SK-N-SH treated with all-trans-retinoic acid at 6 μM for 48 hours (cell line): ENCODE measurements around the gene MAPK4.

Source experiments
- CSDC2 ChIP-seq: fragments of 250-450 bp; sonication (Bioruptor Pico); IDR thresholded peaks from 2 replicates; pipeline ENCODE4 v1.5.0; 2020; ENCODE audit warnings: mild to moderate bottlenecking, moderate library complexity
- PPARA ChIP-seq: fragments of 250-450 bp; sonication (Bioruptor Pico); IDR thresholded peaks from 2 replicates; pipeline ENCODE4 v1.5.0; 2020; ENCODE audit warnings: mild to moderate bottlenecking, borderline replicate concordance
- TSHZ2 ChIP-seq: fragments of 250-450 bp; sonication (Bioruptor Pico); IDR thresholded peaks from 2 replicates; pipeline ENCODE4 v1.5.0; 2020; ENCODE audit warnings: mild to moderate bottlenecking, moderate library complexity
- ZFP3 ChIP-seq: fragments of 250-450 bp; sonication (Bioruptor Pico); IDR thresholded peaks from 2 replicates; pipeline ENCODE4 v1.5.0; 2020; ENCODE audit warnings: mild to moderate bottlenecking, moderate library complexity
- ZNF70 ChIP-seq: fragments of 450-650 bp; formaldehyde crosslinking; IDR thresholded peaks from 2 replicates; pipeline ENCODE4 v1.5.0; 2020; ENCODE audit warnings: mild to moderate bottlenecking, moderate library complexity

GRCh38 chr18:50651334-50651733 lies 91.4 kb downstream of the MAPK4 start:
- TF ChIP-seq TSHZ2 (CRISPR knock-in tag) (no peak), ZNF70 (CRISPR knock-in tag) (no peak), CSDC2 (CRISPR knock-in tag) (no peak), PPARA (CRISPR knock-in tag) (no peak), ZFP3 (CRISPR knock-in tag) (no peak)
